Measurements from ENCODE around the gene SBF2.
"Not testable (repeated sequence)": the region's sequence is repeated elsewhere in the genome, so short reads cannot be mapped to it uniquely, and the experiment has no call there.

Gene SBF2

GRCh38 chr11:10263929-10264328 lies 30.1 kb downstream of the SBF2 start:
- peak; percentile 27 for DNase-seq (ENCODE audit: low read depth)
- no peak overlapping the region for H3K4me3 ChIP-seq (ENCODE audit: low read length)
- no peak for TF ChIP-seq CTCF (IDR thresholded peaks at IDR 0.05; ENCODE audit: insufficient read depth, low read depth, low read length, missing control alignments)

GRCh38 chr11:10261821-10262220 lies 32.2 kb downstream of the SBF2 start:
- H3K4me3 ChIP-seq (ENCODE audit: low read length) = no peak overlapping the region
- peak; percentile 5 for DNase-seq (ENCODE audit: low read depth)
- no peak for TF ChIP-seq CTCF (IDR thresholded peaks at IDR 0.05; ENCODE audit: insufficient read depth, low read depth, low read length, missing control alignments)

- TF ChIP-seq CTCF (IDR thresholded peaks at IDR 0.05; ENCODE audit: insufficient read depth, low read depth, low read length, missing control alignments) = no peak
- no peak overlapping the region for H3K4me3 ChIP-seq (ENCODE audit: low read length)
- no peak for DNase-seq (ENCODE audit: low read depth)
These were observed 36.5 kb downstream of the SBF2 start for GRCh38 chr11:10257478-10257877.

GRCh38 chr11:10255388-10256125 lies 38.5 kb downstream of the SBF2 start:
- no peak for TF ChIP-seq CTCF (IDR thresholded peaks at IDR 0.05; ENCODE audit: insufficient read depth, low read depth, low read length, missing control alignments)
- no peak overlapping the region for H3K4me3 ChIP-seq (ENCODE audit: low read length)
- DNase-seq (ENCODE audit: low read depth) = no peak

- DNase-seq (ENCODE audit: low read depth); H3K4me3 ChIP-seq (ENCODE audit: low read length): not testable (repeated sequence)
These were observed 44.4 kb downstream of the SBF2 start for GRCh38 chr11:10249448-10250131.

- TF ChIP-seq CTCF (IDR thresholded peaks at IDR 0.05; ENCODE audit: insufficient read depth, low read depth, low read length, missing control alignments) = no peak
- no peak overlapping the region for H3K4me3 ChIP-seq (ENCODE audit: low read length)
- no peak for DNase-seq (ENCODE audit: low read depth)
These were observed 47.0 kb downstream of the SBF2 start for GRCh38 chr11:10247011-10247410.

GRCh38 chr11:10243896-10244575 lies 50.0 kb downstream of the SBF2 start:
- no peak for TF ChIP-seq CTCF (IDR thresholded peaks at IDR 0.05; ENCODE audit: insufficient read depth, low read depth, low read length, missing control alignments)
- DNase-seq (ENCODE audit: low read depth) = no peak

More at GRCh38 chr11:10243896-10244575, 50.0 kb downstream of the SBF2 start:
- H3K4me3 ChIP-seq (ENCODE audit: low read length) = no peak overlapping the region
